ENCODE measurements around the gene RPS15.

DNA sequence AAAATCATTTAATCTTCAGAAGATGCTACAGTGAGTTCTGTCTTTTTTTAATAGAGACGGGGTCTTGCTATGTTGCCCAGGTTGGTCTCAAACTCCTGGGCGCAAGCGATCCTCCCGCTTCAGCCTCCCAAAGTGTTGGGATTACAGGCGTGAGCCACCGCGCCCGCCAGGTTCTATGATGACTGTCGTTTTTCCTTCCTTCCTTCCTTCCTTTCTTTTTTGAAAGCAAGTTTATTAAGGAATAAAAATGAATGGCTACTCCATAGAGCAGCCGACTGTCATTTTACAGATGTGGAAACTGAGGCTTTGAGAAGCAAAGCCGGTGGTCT, 36.3 kb upstream of the RPS15 start:
- TF ChIP-seq CTCF (optimal IDR thresholded peaks at IDR 0.05 in 1 of 3, IDR thresholded peaks at IDR 0.05 in 1 of 3, conservative IDR thresholded peaks at IDR 0.05 in 1 of 3; ENCODE audit: extremely low read depth in 1 of 3, insufficient read depth in 2 of 3, low read length in 3 of 3) (no peak), EZH2 (IDR thresholded peaks at IDR 0.05; ENCODE audit: low read length) (no peak)

Measured in keratinocyte (primary cell).